ENCODE results near the gene BLOC1S4. TPM values are rescaled to one million over a fixed set of nuclear protein-coding genes. Genes with fewer than 3 reads are reported as not detected.

The BLOC1S4 gene
- total RNA-seq, 1 donor from 2014 or later, result 20.9 TPM

GRCh38 chr4:6758728-6759127, 42.8 kb downstream of the BLOC1S4 start:
- no peaks in the 10 kb centered on the region for H3K36me3 Mint-ChIP-seq (ENCODE audit: low read depth, unreplicated experiment)
- H3K27ac Mint-ChIP-seq (ENCODE audit: unreplicated experiment), result no peak overlapping the region
- DNase-seq (ENCODE audit: low spot score), result no peak
- H3K9me3 Mint-ChIP-seq (ENCODE audit: unreplicated experiment), result no peaks in the 10 kb centered on the region
- peaks cover 3% of the 10 kb centered on the region for H3K4me1 Mint-ChIP-seq (ENCODE audit: unreplicated experiment)
- H3K4me3 Mint-ChIP-seq (ENCODE audit: unreplicated experiment), result no peak overlapping the region
- TF ChIP-seq CTCF (IDR thresholded peaks at IDR 0.05; ENCODE audit: unreplicated experiment), result no peak
- H3K27me3 Mint-ChIP-seq (ENCODE audit: unreplicated experiment), result peaks cover 10% of the 10 kb centered on the region

GRCh38 chr4:6760865-6761264, 44.9 kb downstream of the BLOC1S4 start:
- no peaks in the 10 kb centered on the region for H3K9me3 Mint-ChIP-seq (ENCODE audit: unreplicated experiment)
- no peak for TF ChIP-seq CTCF (IDR thresholded peaks at IDR 0.05; ENCODE audit: unreplicated experiment)
- peaks cover 11% of the 10 kb centered on the region for H3K27me3 Mint-ChIP-seq (ENCODE audit: unreplicated experiment)
- DNase-seq (ENCODE audit: low spot score), result no peak
- H3K36me3 Mint-ChIP-seq (ENCODE audit: low read depth, unreplicated experiment), result no peaks in the 10 kb centered on the region
- no peak overlapping the region for H3K27ac Mint-ChIP-seq (ENCODE audit: unreplicated experiment)
- H3K4me1 Mint-ChIP-seq (ENCODE audit: unreplicated experiment), result peaks cover 3% of the 10 kb centered on the region
- H3K4me3 Mint-ChIP-seq (ENCODE audit: unreplicated experiment), result no peak overlapping the region

- DNase-seq (ENCODE audit: low spot score), result no peak
- peaks cover 14% of the 10 kb centered on the region for H3K27me3 Mint-ChIP-seq (ENCODE audit: unreplicated experiment)
- no peak overlapping the region for H3K27ac Mint-ChIP-seq (ENCODE audit: unreplicated experiment)
- H3K4me3 Mint-ChIP-seq (ENCODE audit: unreplicated experiment), result no peak overlapping the region
- no peaks in the 10 kb centered on the region for H3K9me3 Mint-ChIP-seq (ENCODE audit: unreplicated experiment)
- H3K4me1 Mint-ChIP-seq (ENCODE audit: unreplicated experiment), result peaks cover 3% of the 10 kb centered on the region
- H3K36me3 Mint-ChIP-seq (ENCODE audit: low read depth, unreplicated experiment), result no peaks in the 10 kb centered on the region
- no peak for TF ChIP-seq CTCF (IDR thresholded peaks at IDR 0.05; ENCODE audit: unreplicated experiment)
Observed at GRCh38 chr4:6761649-6762615, 46.0 kb downstream of the BLOC1S4 start.

GRCh38 chr4:6763330-6763851, 47.4 kb downstream of the BLOC1S4 start:
- no peak overlapping the region for H3K4me3 Mint-ChIP-seq (ENCODE audit: unreplicated experiment)
- DNase-seq (ENCODE audit: low spot score), result no peak
- H3K27ac Mint-ChIP-seq (ENCODE audit: unreplicated experiment), result no peak overlapping the region
- no peaks in the 10 kb centered on the region for H3K36me3 Mint-ChIP-seq (ENCODE audit: low read depth, unreplicated experiment)
- H3K9me3 Mint-ChIP-seq (ENCODE audit: unreplicated experiment), result no peaks in the 10 kb centered on the region
- H3K27me3 Mint-ChIP-seq (ENCODE audit: unreplicated experiment), result peaks cover 14% of the 10 kb centered on the region
- no peak for TF ChIP-seq CTCF (IDR thresholded peaks at IDR 0.05; ENCODE audit: unreplicated experiment)
- peaks cover 3% of the 10 kb centered on the region for H3K4me1 Mint-ChIP-seq (ENCODE audit: unreplicated experiment)
